ENCODE results near the gene TKTL1.

TKTL1 gene

DNA sequence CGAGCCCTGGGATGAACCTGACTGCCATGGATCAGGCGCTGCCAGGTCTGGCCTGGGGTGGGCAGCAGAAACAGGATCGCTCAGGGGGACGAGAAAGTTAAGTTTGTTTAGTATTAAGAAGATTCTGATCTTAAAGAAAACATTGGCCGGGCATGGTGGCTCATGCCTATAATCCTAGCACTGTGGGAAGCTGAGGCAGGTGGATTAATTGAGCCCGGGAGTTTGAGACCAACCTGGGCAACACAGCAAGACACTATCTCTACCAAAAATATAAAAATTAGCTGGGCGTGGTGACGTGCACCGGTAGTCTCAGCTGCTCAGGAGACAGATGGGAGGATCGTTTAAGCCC lies 79.5 kb downstream of the TKTL1 start:
- H3K4me2 ChIP-seq (ENCODE audit: low read depth, low read length, poor library complexity, severe bottlenecking): no peak overlapping the region
- H4K20me1 ChIP-seq (ENCODE audit: insufficient read depth, low read length, poor library complexity, severe bottlenecking): no peaks in the 10 kb centered on the region
- H3K9me2 ChIP-seq (replicated peaks; ENCODE audit: low read depth, low read length): no peaks in the 10 kb centered on the region
- H3K27me3 ChIP-seq (ENCODE audit: insufficient read depth, low read length, poor library complexity, severe bottlenecking): no peaks in the 10 kb centered on the region
- no peaks in the 10 kb centered on the region for H3K9me3 ChIP-seq (ENCODE audit: insufficient read depth, low read depth, low read length)
- TF ChIP-seq, protein P1, sequence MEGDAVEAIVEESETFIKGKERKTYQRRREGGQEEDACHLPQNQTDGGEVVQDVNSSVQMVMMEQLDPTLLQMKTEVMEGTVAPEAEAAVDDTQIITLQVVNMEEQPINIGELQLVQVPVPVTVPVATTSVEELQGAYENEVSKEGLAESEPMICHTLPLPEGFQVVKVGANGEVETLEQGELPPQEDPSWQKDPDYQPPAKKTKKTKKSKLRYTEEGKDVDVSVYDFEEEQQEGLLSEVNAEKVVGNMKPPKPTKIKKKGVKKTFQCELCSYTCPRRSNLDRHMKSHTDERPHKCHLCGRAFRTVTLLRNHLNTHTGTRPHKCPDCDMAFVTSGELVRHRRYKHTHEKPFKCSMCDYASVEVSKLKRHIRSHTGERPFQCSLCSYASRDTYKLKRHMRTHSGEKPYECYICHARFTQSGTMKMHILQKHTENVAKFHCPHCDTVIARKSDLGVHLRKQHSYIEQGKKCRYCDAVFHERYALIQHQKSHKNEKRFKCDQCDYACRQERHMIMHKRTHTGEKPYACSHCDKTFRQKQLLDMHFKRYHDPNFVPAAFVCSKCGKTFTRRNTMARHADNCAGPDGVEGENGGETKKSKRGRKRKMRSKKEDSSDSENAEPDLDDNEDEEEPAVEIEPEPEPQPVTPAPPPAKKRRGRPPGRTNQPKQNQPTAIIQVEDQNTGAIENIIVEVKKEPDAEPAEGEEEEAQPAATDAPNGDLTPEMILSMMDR (conservative IDR thresholded peaks at IDR 0.05; ENCODE audit: low read length): no peak
- TF ChIP-seq EZH2phosphoT487 (IDR thresholded peaks at IDR 0.05; ENCODE audit: borderline replicate concordance): no peak
- no peaks in the 10 kb centered on the region for H3F3A ChIP-seq (ENCODE audit: low read depth)
- no peak overlapping the region for H3K9ac ChIP-seq (ENCODE audit: low read depth, low read length, poor library complexity, severe bottlenecking)
- H3K36me3 ChIP-seq (ENCODE audit: insufficient read depth, low read length): no peaks in the 10 kb centered on the region
- H3K4me3 ChIP-seq (ENCODE audit: low read length, poor library complexity, severe bottlenecking): no peak overlapping the region
- peaks cover 19% of the 10 kb centered on the region for H3K79me2 ChIP-seq (ENCODE audit: insufficient read depth, low read length)
- H2AFZ ChIP-seq (ENCODE audit: low read length): no peak overlapping the region
- peaks cover 10% of the 10 kb centered on the region for H3K4me1 ChIP-seq (ENCODE audit: insufficient read depth, low read length, poor library complexity, severe bottlenecking)

DNA sequence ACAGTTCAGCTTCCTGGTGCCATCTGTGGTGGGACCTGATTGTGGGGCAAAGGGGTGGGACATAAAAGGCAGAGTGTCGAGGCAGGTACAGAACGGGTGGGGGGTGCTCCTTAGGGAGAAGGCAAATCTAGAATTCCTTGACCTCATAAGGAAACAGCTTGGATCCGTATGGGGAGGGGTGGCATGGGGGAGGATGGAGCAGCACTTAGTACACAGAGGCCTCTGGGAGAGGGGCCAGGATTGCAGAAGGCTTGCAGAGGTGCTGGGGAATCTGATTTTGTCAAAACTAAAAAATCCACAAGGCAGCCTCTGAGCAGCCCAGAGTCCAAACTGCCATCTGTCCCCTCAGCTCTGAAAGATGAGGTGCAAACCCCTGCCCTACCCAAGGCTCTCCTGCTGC lies 81.2 kb downstream of the TKTL1 start:
- no peaks in the 10 kb centered on the region for H3K9me2 ChIP-seq (replicated peaks; ENCODE audit: low read depth, low read length)
- H3K36me3 ChIP-seq (ENCODE audit: insufficient read depth, low read length): no peaks in the 10 kb centered on the region
- H3F3A ChIP-seq (ENCODE audit: low read depth): no peaks in the 10 kb centered on the region
- H3K79me2 ChIP-seq (ENCODE audit: insufficient read depth, low read length): peaks cover 18% of the 10 kb centered on the region; the same call in 1 of the 2 replicates
- H4K20me1 ChIP-seq (ENCODE audit: insufficient read depth, low read length, poor library complexity, severe bottlenecking): peaks cover 4% of the 10 kb centered on the region
- TF ChIP-seq EZH2phosphoT487 (IDR thresholded peaks at IDR 0.05; ENCODE audit: borderline replicate concordance): no peak
- TF ChIP-seq, protein P1 (conservative IDR thresholded peaks at IDR 0.05; ENCODE audit: low read length): no peak
- peak overlapping the region; percentile 76 for H3K4me3 ChIP-seq (ENCODE audit: low read length, poor library complexity, severe bottlenecking)
- H2AFZ ChIP-seq (ENCODE audit: low read length): no peak overlapping the region
- H3K9ac ChIP-seq (ENCODE audit: low read depth, low read length, poor library complexity, severe bottlenecking): no peak overlapping the region
- H3K4me2 ChIP-seq (ENCODE audit: low read depth, low read length, poor library complexity, severe bottlenecking): no peak overlapping the region
- H3K4me1 ChIP-seq (ENCODE audit: insufficient read depth, low read length, poor library complexity, severe bottlenecking): peaks cover 16% of the 10 kb centered on the region
- no peaks in the 10 kb centered on the region for H3K9me3 ChIP-seq (ENCODE audit: insufficient read depth, low read depth, low read length)
- H3K27me3 ChIP-seq (ENCODE audit: insufficient read depth, low read length, poor library complexity, severe bottlenecking): no peaks in the 10 kb centered on the region

DNA sequence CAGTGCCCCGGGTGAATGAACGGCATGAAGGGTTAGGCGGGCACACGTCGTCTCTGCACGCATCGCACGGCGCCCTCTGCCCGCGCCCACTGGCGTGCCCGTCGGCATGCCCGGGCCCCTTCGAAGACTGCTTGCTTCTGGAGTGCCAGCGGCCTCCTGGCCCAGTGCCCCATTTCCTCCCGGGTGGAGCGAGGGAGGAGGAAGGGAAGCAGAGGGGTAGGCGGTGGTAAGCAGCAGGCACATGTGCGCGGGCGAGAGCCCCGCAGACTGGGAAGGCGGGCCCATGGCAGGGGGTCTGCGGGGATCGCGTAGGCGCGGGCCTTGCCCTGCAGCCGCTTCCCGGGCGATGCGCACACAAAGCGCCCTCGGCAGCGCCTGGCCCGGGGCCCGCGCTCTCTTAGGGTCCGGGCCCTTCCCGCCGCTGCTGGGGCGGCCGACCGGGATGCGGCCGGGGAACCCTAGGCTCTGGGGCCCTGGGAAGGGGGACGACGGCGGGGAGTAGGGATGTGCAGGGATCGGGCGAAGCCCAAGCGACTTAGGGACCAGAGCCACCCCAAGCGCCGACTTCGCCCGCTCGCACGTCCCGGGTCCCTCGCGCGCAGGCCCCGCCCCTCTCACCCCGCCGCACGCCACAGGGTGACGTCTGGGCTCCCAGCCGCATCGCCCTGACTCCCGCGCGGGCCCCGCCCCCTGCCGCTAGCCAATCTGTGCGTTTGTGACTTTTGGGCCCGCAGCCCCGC lies 82.6 kb downstream of the TKTL1 start:
- H3K4me1 ChIP-seq (ENCODE audit: insufficient read depth, low read length, poor library complexity, severe bottlenecking): peaks cover 6% of the 10 kb centered on the region
- H2AFZ ChIP-seq (ENCODE audit: low read length): 0 out of 2 replicates have a peak overlapping the region, but pooled peaks have one; percentile 43

More for the DNA sequence above, 82.6 kb downstream of the TKTL1 start:
- Histone ChIP-seq H3F3A (ENCODE audit: low read depth) (no peaks in the 10 kb centered on the region), H3K27me3 (ENCODE audit: insufficient read depth, low read length, poor library complexity, severe bottlenecking) (no peaks in the 10 kb centered on the region), H3K36me3 (ENCODE audit: insufficient read depth, low read length) (no peaks in the 10 kb centered on the region), H3K9ac (ENCODE audit: low read depth, low read length, poor library complexity, severe bottlenecking) (peak overlapping the region; percentile 89), H3K79me2 (ENCODE audit: insufficient read depth, low read length) (peaks cover 18% of the 10 kb centered on the region; the same call in 1 of the 2 replicates), H4K20me1 (ENCODE audit: insufficient read depth, low read length, poor library complexity, severe bottlenecking) (peaks cover 4% of the 10 kb centered on the region), H3K9me2 (replicated peaks; ENCODE audit: low read depth, low read length) (no peaks in the 10 kb centered on the region), H3K9me3 (ENCODE audit: insufficient read depth, low read depth, low read length) (no peaks in the 10 kb centered on the region), H3K4me2 (ENCODE audit: low read depth, low read length, poor library complexity, severe bottlenecking) (peak overlapping the region; percentile 81), H3K4me3 (ENCODE audit: low read length, poor library complexity, severe bottlenecking) (peak overlapping the region; percentile 76)
- TF ChIP-seq, protein P1 (conservative IDR thresholded peaks at IDR 0.05; ENCODE audit: low read length): no peak
- no peak for TF ChIP-seq EZH2phosphoT487 (IDR thresholded peaks at IDR 0.05; ENCODE audit: borderline replicate concordance)
